H1 (cell line): ENCODE measurements around the gene GCK. TPM values are rescaled to one million over a fixed set of nuclear protein-coding genes. Genes with fewer than 3 reads are reported as not detected.
"Not testable (repeated sequence)": the region's sequence is repeated elsewhere in the genome, so short reads cannot be mapped to it uniquely, and the experiment has no call there.

ENCODE experiments used
- CTCF ChIA-PET: fragments of 300-600 bp; sonication (Branson Sonifier 250); formaldehyde crosslinking; loops from one replicate; lab custom pipeline; 2021; ENCODE audit not compliant: partially characterized antibody; lab: Charles Lee
- POLR2A ChIA-PET: fragments of 300-600 bp; sonication (Branson Sonifier 250); formaldehyde crosslinking; loops from one replicate; lab custom pipeline; 2021; ENCODE audit warnings: inconsistent platforms; ENCODE audit not compliant: partially characterized antibody; lab: Charles Lee
- DNase-seq, 2 experiments: peaks; one replicate each; pipeline versions ENCODE4 v3.0.0 to v3.0.0-alpha.2; 2010 to 2022; ENCODE audit warnings: low spot score in 2 of 2, low read depth in 1 of 2, mixed read lengths in 1 of 2
- FAIRE-seq: peaks from 2 replicates; lab custom pipeline; 2011; peaks lifted over from hg19 to GRCh38; lab: Jason Lieb, UNC
- H2AFZ ChIP-seq: 2 replicates; pipeline ENCODE4 v1.8.1; 2012; ENCODE audit warnings: low read length, inconsistent platforms
- H2AK5ac ChIP-seq: 2 replicates; pipeline ENCODE4 v1.6.1; 2013; ENCODE audit warnings: low read depth, low read length
- H2BK120ac ChIP-seq: replicated peaks from 2 replicates; pipeline ENCODE3; 2013; ENCODE audit warnings: low read depth, low read length, inconsistent platforms
- H2BK12ac ChIP-seq: 2 replicates; pipeline ENCODE4 v1.6.1; 2013; ENCODE audit warnings: low read depth, low read length
- H2BK15ac ChIP-seq: 2 replicates; pipeline ENCODE4 v1.6.1; 2013; ENCODE audit warnings: low read length
- H2BK20ac ChIP-seq: 2 replicates; pipeline ENCODE4 v1.6.1; 2013; ENCODE audit warnings: low read length
- H2BK5ac ChIP-seq: 2 replicates; pipeline ENCODE4 v1.6.1; 2013; ENCODE audit warnings: low read depth, low read length
- H3K14ac ChIP-seq: 2 replicates; pipeline ENCODE4 v1.6.1; 2013; ENCODE audit warnings: inconsistent platforms; ENCODE audit not compliant: insufficient read length
- H3K18ac ChIP-seq: 2 replicates; pipeline ENCODE4 v1.6.1; 2013; ENCODE audit warnings: low read length; ENCODE audit errors: extremely low read depth
- H3K23ac ChIP-seq: 2 replicates; pipeline ENCODE4 v1.6.1; 2013; ENCODE audit warnings: inconsistent platforms; ENCODE audit not compliant: insufficient read length
- H3K23me2 ChIP-seq: 2 replicates; pipeline ENCODE4 v1.6.1; 2013; ENCODE audit warnings: low read depth, low read length
- H3K27ac ChIP-seq: 2 replicates; pipeline ENCODE4 v1.6.1; 2011; ENCODE audit warnings: low read depth, low read length, inconsistent platforms
- H3K27me3 ChIP-seq, 4 experiments: replicated peaks in 1 of 4; 1 replicate in 1 of 4; 2 replicates in 3 of 4; pipeline versions ENCODE4 v1.6.1 to v1.8.1; 2011 to 2013; ENCODE audit warnings: low read length in 3 of 4, mild to moderate bottlenecking in 3 of 4, inconsistent platforms in 2 of 4, mixed read lengths in 2 of 4, moderate library complexity in 1 of 4; ENCODE audit not compliant: control insufficient read depth in 3 of 4, insufficient read depth in 3 of 4; ENCODE audit errors: extremely low read depth in 1 of 4
- H3K36me3 ChIP-seq, 4 experiments: 2 replicates each; pipeline versions ENCODE4 v1.6.1 to v1.8.1; 2011 to 2013; ENCODE audit warnings: mild to moderate bottlenecking in 4 of 4, low read length in 3 of 4, moderate library complexity in 2 of 4, control low read depth in 1 of 4, inconsistent platforms in 1 of 4; ENCODE audit not compliant: insufficient read depth in 4 of 4, control insufficient read depth in 2 of 4
- H3K4ac ChIP-seq: replicated peaks from 2 replicates; pipeline ENCODE3; 2013; ENCODE audit warnings: low read length, low read depth, mixed read lengths, inconsistent platforms; ENCODE audit not compliant: insufficient read length
- H3K4me1 ChIP-seq, 4 experiments: replicated peaks in 1 of 4; 1 replicate in 1 of 4; 2 replicates in 3 of 4; pipeline versions ENCODE4 v1.6.1 to v1.8.1; 2011 to 2013; ENCODE audit warnings: low read length in 3 of 4, inconsistent platforms in 2 of 4, mixed read lengths in 1 of 4; ENCODE audit not compliant: insufficient read depth in 4 of 4, control insufficient read depth in 3 of 4
- H3K4me2 ChIP-seq, 2 experiments: 2 replicates each; pipeline versions ENCODE4 v1.6.1 to v1.8.1; 2011 to 2013; ENCODE audit warnings: low read depth in 2 of 2, low read length in 2 of 2, control low read depth in 1 of 2, inconsistent platforms in 1 of 2, mild to moderate bottlenecking in 1 of 2; ENCODE audit not compliant: insufficient read depth in 1 of 2
- H3K4me3 ChIP-seq, 4 experiments: fragments of 200-600, 300-600 bp in 1 of 4; sonication (generic), shearing (Covaris generic), sonication (Bioruptor Twin) in 1 of 4; 2 replicates each; pipeline versions ENCODE4 v1.5.1 to v1.8.1; 2011 to 2016; ENCODE audit warnings: low read length in 4 of 4, low read depth in 3 of 4, control low read depth in 2 of 4, inconsistent platforms in 2 of 4, mild to moderate bottlenecking in 2 of 4, mixed read lengths in 1 of 4, moderate library complexity in 1 of 4; ENCODE audit not compliant: insufficient read depth in 2 of 4; ENCODE audit errors: extremely low read depth in 1 of 4
- H3K56ac ChIP-seq: replicated peaks from 2 replicates; pipeline ENCODE3; 2013; ENCODE audit warnings: low read depth, mild to moderate bottlenecking, mixed read lengths, low read length, inconsistent platforms; ENCODE audit not compliant: insufficient read length
- H3K79me1 ChIP-seq: 2 replicates; pipeline ENCODE4 v1.6.1; 2013; ENCODE audit warnings: low read depth, low read length, control low read depth
- H3K79me2 ChIP-seq, 2 experiments: 2 replicates each; pipeline versions ENCODE4 v1.6.1 to v1.8.1; 2012 to 2013; ENCODE audit warnings: low read length in 2 of 2, mild to moderate bottlenecking in 2 of 2, inconsistent platforms in 1 of 2; ENCODE audit not compliant: insufficient read depth in 2 of 2, control insufficient read depth in 1 of 2
- H3K9ac ChIP-seq, 4 experiments: replicated peaks in 1 of 4; 1 replicate in 1 of 4; 2 replicates in 3 of 4; pipeline versions ENCODE4 v1.6.1 to v1.8.1; 2011 to 2013; ENCODE audit warnings: low read depth in 3 of 4, low read length in 3 of 4, control low read depth in 2 of 4, mild to moderate bottlenecking in 2 of 4, moderate library complexity in 2 of 4, inconsistent platforms in 1 of 4; ENCODE audit errors: extremely low read depth in 1 of 4
- H3K9me3 ChIP-seq, 2 experiments: 2 replicates each; pipeline versions ENCODE4 v1.6.1 to v1.8.1; 2012 to 2013; ENCODE audit warnings: mild to moderate bottlenecking in 2 of 2, moderate library complexity in 2 of 2, control low read depth in 1 of 2, inconsistent platforms in 1 of 2, low read depth in 1 of 2, low read length in 1 of 2, mixed read lengths in 1 of 2; ENCODE audit not compliant: insufficient read depth in 2 of 2
- H4K20me1 ChIP-seq, 2 experiments: replicated peaks in 1 of 2; 2 replicates each; pipeline versions ENCODE3 to v1.8.1; 2011 to 2013; ENCODE audit warnings: inconsistent platforms in 2 of 2, low read length in 2 of 2, mild to moderate bottlenecking in 1 of 2; ENCODE audit not compliant: insufficient read depth in 2 of 2, control insufficient read depth in 1 of 2
- H4K5ac ChIP-seq: 2 replicates; pipeline ENCODE4 v1.6.1; 2013; ENCODE audit warnings: low read length, low read depth, mixed read lengths, inconsistent platforms; ENCODE audit not compliant: insufficient read length
- H4K8ac ChIP-seq: 2 replicates; pipeline ENCODE4 v1.8.0; 2013; ENCODE audit warnings: mild to moderate bottlenecking, moderate library complexity, low read length, inconsistent platforms; ENCODE audit not compliant: insufficient read depth; ENCODE audit errors: extremely low read depth
- H4K91ac ChIP-seq: replicated peaks from 2 replicates; pipeline ENCODE3; 2013; ENCODE audit warnings: low read length, mixed read lengths, inconsistent platforms; ENCODE audit not compliant: insufficient read length
- WGBS, 2 experiments: shearing (Covaris generic) in 1 of 2; methylation state at CpG; one replicate each; pipeline versions ENCODE4 v1.1.6 to v1.1.7; 2013 to 2015; ENCODE audit warnings: low lambda C conversion rate in 2 of 2, mixed read lengths in 2 of 2, inconsistent platforms in 1 of 2, low coverage in 1 of 2, missing lambda C conversion rate in 1 of 2; ENCODE audit not compliant: insufficient replicate concordance in 2 of 2, insufficient coverage in 1 of 2, insufficient read length in 1 of 2; ENCODE audit errors: extremely low coverage in 1 of 2, missing lambda C conversion rate in 1 of 2; 5-methylcytosine and 5-hydroxymethylcytosine counted together
- polyA plus RNA-seq, 7 experiments: library from polyadenylated mRNA; depleted of rRNA in 3 of 7; stranded (reverse) in 5 of 7; unstranded in 2 of 7; fragments of >200 nt in 5 of 7; fragments of 200-250 nt in 2 of 7; gene quantifications; 1 replicate in 5 of 7; 2 replicates in 1 of 7; 4 replicates in 1 of 7; pipeline versions ENCODE4 v1.2.1 to v1.2.3, GENCODE V29; 2011 to 2013; ENCODE audit warnings: missing spikeins in 2 of 7, mixed read lengths in 2 of 7
- total RNA-seq: library from RNA; stranded (reverse); fragmentation: NEBNext Ultra II Directional; extraction: Animal tissue kit (Norgen Biotek cat#: 25700); gene quantifications from 2 replicates; pipeline ENCODE4 v1.2.1, GENCODE V29; 2021

GCK gene
- total and polyA plus RNA-seq, 2 of the 8 experiments (the other 6 are each of a cell fraction or from before 2014, with no cell fraction given): 2.4 to 4.9 TPM

- not testable (repeated sequence) for H2AK5ac ChIP-seq, H2BK15ac ChIP-seq, H3K14ac ChIP-seq, H3K9me3 ChIP-seq, H3K23me2 ChIP-seq, H2BK5ac ChIP-seq, H3K23ac ChIP-seq, H4K91ac ChIP-seq, DNase-seq, H3K4me3 ChIP-seq, FAIRE-seq, H3K27me3 ChIP-seq, H3K4ac ChIP-seq, H3K4me2 ChIP-seq, H2AFZ ChIP-seq, H3K18ac ChIP-seq, H3K79me1 ChIP-seq, H3K36me3 ChIP-seq, H3K79me2 ChIP-seq, H3K9ac ChIP-seq, H3K4me1 ChIP-seq, H4K20me1 ChIP-seq, H3K56ac ChIP-seq, H4K5ac ChIP-seq, H3K27ac ChIP-seq, H2BK20ac ChIP-seq, H4K8ac ChIP-seq, H2BK12ac ChIP-seq, H2BK120ac ChIP-seq
- ChIA-PET CTCF (interaction anchor here (0.9 to 2.1 kb wide), 3 partner anchors 10 to 43 kb away, joined by 3 to 7 read pairs (median 3); no protein-coding TSS in a partner anchor), POLR2A (interaction anchor here (0.9 kb wide), 1 partner anchor 49 kb away, joined by 3 read pairs; no protein-coding TSS in a partner anchor)
- WGBS, 2 experiments: 67% methylated on average over 1 of the region's 1 CpG; no CpG with 5 or more reads in 1 of the 2 experiments
Observed at GRCh38 chr7:44174694-44174948, 14.6 kb downstream of the GCK start.
